ENCODE measurements around the gene SORL1.
"Not testable (repeated sequence)": the region's sequence is repeated elsewhere in the genome, so short reads cannot be mapped to it uniquely, and the experiment has no call there.

Gene SORL1

GRCh38 chr11:121500717-121501116 is 48.6 kb downstream of the SORL1 start:
- no peak for DNase-seq (ENCODE audit: low read depth)
- H3K4me3 ChIP-seq (ENCODE audit: low read depth, low read length) = no peak overlapping the region
- TF ChIP-seq, protein P1, sequence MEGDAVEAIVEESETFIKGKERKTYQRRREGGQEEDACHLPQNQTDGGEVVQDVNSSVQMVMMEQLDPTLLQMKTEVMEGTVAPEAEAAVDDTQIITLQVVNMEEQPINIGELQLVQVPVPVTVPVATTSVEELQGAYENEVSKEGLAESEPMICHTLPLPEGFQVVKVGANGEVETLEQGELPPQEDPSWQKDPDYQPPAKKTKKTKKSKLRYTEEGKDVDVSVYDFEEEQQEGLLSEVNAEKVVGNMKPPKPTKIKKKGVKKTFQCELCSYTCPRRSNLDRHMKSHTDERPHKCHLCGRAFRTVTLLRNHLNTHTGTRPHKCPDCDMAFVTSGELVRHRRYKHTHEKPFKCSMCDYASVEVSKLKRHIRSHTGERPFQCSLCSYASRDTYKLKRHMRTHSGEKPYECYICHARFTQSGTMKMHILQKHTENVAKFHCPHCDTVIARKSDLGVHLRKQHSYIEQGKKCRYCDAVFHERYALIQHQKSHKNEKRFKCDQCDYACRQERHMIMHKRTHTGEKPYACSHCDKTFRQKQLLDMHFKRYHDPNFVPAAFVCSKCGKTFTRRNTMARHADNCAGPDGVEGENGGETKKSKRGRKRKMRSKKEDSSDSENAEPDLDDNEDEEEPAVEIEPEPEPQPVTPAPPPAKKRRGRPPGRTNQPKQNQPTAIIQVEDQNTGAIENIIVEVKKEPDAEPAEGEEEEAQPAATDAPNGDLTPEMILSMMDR (conservative IDR thresholded peaks at IDR 0.05; ENCODE audit: low read depth, low read length) = no peak

GRCh38 chr11:121503051-121503450 is 50.9 kb downstream of the SORL1 start:
- no peak overlapping the region for H3K4me3 ChIP-seq (ENCODE audit: low read depth, low read length)
- no peak for DNase-seq (ENCODE audit: low read depth)
- TF ChIP-seq, protein P1 (conservative IDR thresholded peaks at IDR 0.05; ENCODE audit: low read depth, low read length) = no peak

DNA sequence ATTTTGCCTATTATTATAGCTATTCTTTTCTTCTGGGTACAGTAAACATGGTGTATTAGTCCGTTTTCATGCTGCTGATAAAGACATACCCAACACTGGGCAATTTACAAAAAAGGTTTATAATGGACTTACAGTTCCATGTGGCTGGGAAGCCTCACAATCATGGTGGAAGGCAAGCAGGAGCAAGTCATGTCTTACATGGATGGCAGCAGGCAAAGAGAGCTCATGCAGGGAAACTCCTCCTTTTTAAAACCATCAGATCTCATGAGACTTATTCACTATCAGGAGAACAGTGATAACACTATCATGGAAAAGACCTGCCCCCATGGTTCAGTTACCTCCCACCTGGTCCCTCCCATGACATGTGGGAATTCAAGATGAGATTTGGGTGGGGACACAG is 54.1 kb downstream of the SORL1 start:
- H3K4me3 ChIP-seq (ENCODE audit: low read depth, low read length); DNase-seq (ENCODE audit: low read depth): not testable (repeated sequence)

DNA sequence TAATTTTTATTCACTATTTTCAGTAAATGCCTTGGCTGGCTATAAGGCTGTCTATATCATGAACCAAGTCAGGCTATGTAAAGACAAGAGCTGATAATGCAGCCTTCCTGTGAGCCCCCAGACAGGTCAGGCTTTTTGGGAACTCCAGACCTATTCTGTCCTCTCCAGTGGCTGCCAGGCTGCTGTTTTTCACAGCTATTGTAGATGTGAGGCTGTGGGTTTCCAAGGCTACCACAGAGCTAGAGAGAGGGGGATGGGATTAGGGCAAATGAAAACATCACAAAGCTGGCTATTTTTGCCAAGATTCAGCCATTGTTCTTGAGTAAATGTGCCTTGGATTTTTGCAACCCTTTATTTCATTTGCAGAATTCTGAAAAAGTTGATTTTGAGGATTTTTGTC is 56.3 kb downstream of the SORL1 start:
- DNase-seq (ENCODE audit: low read depth) = no peak
- no peak overlapping the region for H3K4me3 ChIP-seq (ENCODE audit: low read depth, low read length)
- TF ChIP-seq, protein P1 (conservative IDR thresholded peaks at IDR 0.05; ENCODE audit: low read depth, low read length) = no peak

DNA sequence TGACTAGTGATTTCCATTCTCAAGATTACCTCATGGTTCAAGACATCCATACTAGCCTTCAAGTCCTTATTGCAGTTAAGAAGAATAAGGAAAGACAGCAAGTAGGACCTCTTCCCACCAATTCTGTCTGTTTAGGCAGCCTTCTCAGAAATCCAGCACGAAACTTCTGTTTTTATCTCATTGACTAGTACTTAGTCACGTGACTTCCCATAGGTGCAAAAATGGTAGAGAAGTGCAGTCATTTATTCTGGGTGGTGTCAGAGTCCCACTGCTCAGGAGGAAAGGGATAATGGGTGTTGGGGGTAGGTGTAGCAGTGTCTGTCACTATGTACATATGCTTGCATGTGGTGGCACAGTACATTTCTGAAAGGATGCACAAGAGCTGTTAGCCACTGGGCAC is 58.3 kb downstream of the SORL1 start:
- DNase-seq (ENCODE audit: low read depth) = no peak
- no peak overlapping the region for H3K4me3 ChIP-seq (ENCODE audit: low read depth, low read length)
- TF ChIP-seq, protein P1 (conservative IDR thresholded peaks at IDR 0.05; ENCODE audit: low read depth, low read length) = no peak

DNA sequence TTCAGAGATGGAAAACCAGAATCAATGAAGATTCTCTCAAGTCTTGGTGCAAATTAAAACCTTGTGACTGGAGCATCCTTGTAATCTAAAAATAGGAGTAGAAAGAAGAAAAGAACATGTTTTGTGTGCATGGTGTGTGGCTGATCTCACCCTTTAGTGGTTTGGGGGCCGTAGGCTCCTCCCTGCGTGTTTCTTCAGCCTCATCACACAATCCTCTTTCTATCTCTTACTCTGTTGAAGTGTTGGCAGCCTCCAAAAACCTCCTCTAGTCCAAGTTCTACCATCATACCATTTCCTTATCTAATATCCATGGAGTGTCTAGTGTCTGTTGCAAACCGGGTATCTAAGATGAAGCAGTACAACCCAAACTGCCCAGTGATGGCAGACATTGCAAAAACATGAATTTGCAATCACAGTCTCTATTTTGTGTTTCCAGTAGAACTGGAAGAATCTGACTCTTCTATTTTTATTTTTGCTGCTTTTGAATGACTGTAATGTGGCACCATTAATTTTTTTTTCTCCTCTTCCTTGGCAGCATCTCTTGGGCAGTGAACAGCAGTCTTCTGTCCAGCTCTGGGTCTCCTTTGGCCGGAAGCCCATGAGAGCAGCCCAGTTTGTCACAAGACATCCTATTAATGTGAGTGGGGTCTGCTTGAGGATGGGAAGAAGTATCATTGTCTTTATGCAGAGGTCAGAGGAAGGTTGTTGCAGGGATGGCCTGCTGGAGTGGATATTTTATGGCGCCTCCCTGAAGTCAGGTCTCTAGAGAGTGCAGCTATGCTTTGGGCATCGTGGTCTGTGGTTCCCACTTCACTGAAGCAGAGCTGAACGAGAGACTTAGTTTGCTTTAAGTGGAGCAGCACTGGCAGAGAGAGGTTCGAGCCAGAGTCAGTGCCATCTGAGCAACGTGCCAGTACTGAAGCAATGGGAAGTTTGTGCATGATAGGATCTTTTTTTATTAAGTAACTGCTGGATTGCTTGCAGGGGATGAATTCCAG is 60.7 kb downstream of the SORL1 start:
- H3K4me3 ChIP-seq (ENCODE audit: low read depth, low read length) = no peak overlapping the region
- TF ChIP-seq, protein P1 (conservative IDR thresholded peaks at IDR 0.05; ENCODE audit: low read depth, low read length) = no peak
- no peak for DNase-seq (ENCODE audit: low read depth)

- TF ChIP-seq, protein P1 (conservative IDR thresholded peaks at IDR 0.05; ENCODE audit: low read depth, low read length) = no peak
- no peak for DNase-seq (ENCODE audit: low read depth)
- no peak overlapping the region for H3K4me3 ChIP-seq (ENCODE audit: low read depth, low read length)
Observed at GRCh38 chr11:121513807-121514206, 61.7 kb downstream of the SORL1 start.
